Astrocyte of the cerebellum (primary cell): ENCODE measurements around the gene CHAT.
"Not testable (repeated sequence)": the region's sequence is repeated elsewhere in the genome, so short reads cannot be mapped to it uniquely, and the experiment has no call there.

Source experiments
- DNase-seq: peaks from one replicate; pipeline ENCODE4 v3.0.0-alpha.2; 2011; ENCODE audit warnings: low read depth
- H3K4me3 ChIP-seq: 2 replicates; pipeline ENCODE4 v1.5.1; 2011; ENCODE audit warnings: mild to moderate bottlenecking, low read depth, low read length, moderate library complexity
- in situ Hi-C: cut with HindIII; loops from 2 replicates; pipeline ENCODE4 v1.10.0; 2017; ENCODE audit warnings: low sequenced_read_pairs
- TF ChIP-seq, protein P1 (sequence below): IDR thresholded peaks from 2 replicates; pipeline ENCODE4 v1.5.1; 2012; ENCODE audit warnings: low read length, low read depth, moderate library complexity, mild to moderate bottlenecking; ENCODE audit errors: missing control alignments

CHAT gene

DNA sequence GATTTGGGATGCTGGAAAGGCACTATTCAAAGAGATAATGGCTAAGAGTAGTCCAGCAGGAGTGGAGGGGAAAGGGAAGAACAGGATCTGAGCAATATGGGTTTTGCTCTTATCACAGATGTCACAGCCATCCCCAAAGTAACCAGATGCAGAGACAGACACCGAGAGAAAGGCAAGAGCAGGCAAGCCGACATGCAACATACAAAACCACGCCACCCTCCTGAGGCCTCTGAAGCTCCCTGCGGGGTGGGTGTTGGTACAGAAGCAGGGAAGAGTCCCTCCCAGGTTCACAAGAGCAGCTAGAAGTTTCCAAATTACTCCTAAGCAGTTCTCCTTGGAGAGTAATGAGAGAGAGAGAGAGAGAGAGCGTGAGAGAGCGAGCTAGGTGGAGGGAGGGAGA is 54.8 kb downstream of the CHAT start:
- DNase-seq, result no peak
- in situ Hi-C loops, result no loop called here
- H3K4me3 ChIP-seq, result no peak overlapping the region
- TF ChIP-seq, protein P1, sequence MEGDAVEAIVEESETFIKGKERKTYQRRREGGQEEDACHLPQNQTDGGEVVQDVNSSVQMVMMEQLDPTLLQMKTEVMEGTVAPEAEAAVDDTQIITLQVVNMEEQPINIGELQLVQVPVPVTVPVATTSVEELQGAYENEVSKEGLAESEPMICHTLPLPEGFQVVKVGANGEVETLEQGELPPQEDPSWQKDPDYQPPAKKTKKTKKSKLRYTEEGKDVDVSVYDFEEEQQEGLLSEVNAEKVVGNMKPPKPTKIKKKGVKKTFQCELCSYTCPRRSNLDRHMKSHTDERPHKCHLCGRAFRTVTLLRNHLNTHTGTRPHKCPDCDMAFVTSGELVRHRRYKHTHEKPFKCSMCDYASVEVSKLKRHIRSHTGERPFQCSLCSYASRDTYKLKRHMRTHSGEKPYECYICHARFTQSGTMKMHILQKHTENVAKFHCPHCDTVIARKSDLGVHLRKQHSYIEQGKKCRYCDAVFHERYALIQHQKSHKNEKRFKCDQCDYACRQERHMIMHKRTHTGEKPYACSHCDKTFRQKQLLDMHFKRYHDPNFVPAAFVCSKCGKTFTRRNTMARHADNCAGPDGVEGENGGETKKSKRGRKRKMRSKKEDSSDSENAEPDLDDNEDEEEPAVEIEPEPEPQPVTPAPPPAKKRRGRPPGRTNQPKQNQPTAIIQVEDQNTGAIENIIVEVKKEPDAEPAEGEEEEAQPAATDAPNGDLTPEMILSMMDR, result no peak

DNA sequence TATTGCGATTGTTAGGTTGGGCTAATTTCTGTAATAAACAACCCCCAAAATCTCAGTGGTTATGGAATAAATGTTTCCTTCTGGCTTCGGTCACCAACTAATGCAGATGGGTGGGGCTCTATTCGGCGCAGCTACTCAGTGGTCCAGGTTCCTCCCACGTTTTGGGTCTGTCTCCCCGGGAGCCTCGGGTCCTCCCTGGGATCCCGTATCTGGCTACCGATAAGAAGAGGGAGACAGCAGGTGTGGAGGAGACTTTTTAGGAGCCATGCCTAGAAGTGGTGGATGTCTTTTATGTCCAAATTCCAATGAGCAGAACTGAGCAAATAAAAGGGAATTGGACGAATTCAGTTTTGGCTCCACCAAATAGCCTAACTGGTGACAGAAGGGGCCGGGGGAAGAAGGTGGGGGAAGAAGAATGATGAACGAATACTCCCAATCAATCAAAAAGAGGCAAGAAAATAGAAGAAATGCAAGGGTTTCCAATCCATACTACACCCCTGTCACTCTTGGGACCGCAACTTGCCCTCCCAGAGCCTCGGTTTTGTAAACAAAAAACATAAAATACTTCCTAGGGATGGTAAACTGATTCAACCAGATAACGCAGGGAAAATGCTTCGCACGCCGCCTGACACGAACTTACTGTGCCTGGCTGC is 65.1 kb downstream of the CHAT start:
- in situ Hi-C loops, result no loop called here
- H3K4me3 ChIP-seq, result peak overlapping the region; percentile 11
- TF ChIP-seq, protein P1, result no peak

DNA sequence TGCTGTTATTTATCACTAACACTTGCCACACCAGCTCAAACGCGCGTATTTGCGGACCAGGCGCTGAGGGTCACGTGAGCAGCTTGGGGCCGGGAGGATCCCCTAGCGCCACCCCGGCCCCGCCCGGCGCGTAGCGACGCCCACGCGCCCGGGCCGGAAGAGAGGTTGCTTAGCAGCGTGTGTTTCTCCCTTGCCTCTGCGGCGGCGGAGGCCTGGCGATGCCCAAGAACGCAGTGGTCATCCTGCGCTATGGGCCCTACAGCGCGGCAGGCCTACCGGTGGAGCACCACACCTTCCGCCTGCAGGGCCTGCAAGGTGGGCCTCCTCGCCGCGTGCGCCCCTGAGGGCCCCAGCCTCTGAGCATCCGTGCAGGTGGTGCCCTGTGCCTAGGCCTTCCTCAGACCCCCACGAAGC is 65.7 kb downstream of the CHAT start, which contains the start of gene C10orf53:
C10orf53 (plus strand) TSS at position 172 of the 414 bp plus-strand sequence; CDS start at position 219, 47 bp downstream.
- no peak for DNase-seq
- TF ChIP-seq, protein P1, result no peak
- in situ Hi-C loops, result no loop called here
- peak within 1 kb of the TSS; percentile 11 for H3K4me3 ChIP-seq

More for the DNA sequence above, 65.1 kb downstream of the CHAT start:
- DNase-seq, result no peak

- DNase-seq, H3K4me3 ChIP-seq, in situ Hi-C loops: not testable (repeated sequence)
Measured at GRCh38 chr10:49682449-49682848, 68.6 kb downstream of the CHAT start.

DNA sequence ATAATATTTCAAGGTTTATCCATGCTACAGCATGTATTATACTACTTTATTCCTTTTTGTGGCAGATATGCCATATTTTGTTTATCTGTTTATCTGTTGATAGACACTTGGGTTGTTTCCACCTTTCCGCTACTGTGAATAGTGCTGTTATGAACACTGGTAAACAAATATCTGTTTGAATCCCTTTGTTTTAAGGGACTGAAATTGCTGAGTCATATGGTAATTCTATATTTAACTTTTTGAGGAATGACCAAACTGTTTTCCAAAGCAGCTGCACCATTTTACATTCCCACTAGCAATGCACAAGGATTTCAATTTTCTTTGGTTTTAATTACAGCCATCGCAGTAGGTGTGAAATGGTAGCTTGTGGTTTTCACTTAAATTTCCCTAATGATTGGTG is 69.0 kb downstream of the CHAT start:
- TF ChIP-seq, protein P1, result no peak
- no peak for DNase-seq
- no peak overlapping the region for H3K4me3 ChIP-seq
- in situ Hi-C loops, result no loop called here

DNA sequence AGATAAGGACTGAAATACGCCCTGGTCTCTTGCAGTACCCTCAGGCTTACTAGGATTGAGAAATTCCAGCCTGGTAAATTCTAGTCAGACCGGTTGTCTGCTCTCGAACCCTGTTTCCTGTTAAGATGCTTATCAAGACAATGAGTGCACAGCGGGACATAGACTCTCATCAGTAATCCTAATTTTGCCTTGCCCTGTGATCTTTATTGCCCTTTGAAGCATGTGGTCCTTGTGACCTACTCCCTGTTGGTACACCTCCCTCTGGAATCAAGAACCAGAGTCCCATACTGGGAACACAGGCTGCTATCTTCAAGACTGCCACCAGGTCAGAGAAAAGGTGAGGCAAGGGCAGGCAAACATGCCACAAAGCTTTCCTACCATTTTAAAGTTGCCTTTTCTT is 72.8 kb downstream of the CHAT start:
- in situ Hi-C loops, result no loop called here
- TF ChIP-seq, protein P1, result no peak
- H3K4me3 ChIP-seq, result no peak overlapping the region
- no peak for DNase-seq

GRCh38 chr10:49688261-49688846 is 74.5 kb downstream of the CHAT start:
- DNase-seq, result no peak

More at GRCh38 chr10:49688261-49688846, 74.5 kb downstream of the CHAT start:
- TF ChIP-seq, protein P1, result no peak
- no peak overlapping the region for H3K4me3 ChIP-seq
- in situ Hi-C loops, result no loop called here
